Measurements from ENCODE around the gene LILRB2. TPM values are rescaled to one million over a fixed set of nuclear protein-coding genes. Genes with fewer than 3 reads are reported as not detected.
"Not testable (repeated sequence)": the region's sequence is repeated elsewhere in the genome, so short reads cannot be mapped to it uniquely, and the experiment has no call there.

Gene LILRB2
- total RNA-seq, 2 donors from 2014 or later = not detected

DNA sequence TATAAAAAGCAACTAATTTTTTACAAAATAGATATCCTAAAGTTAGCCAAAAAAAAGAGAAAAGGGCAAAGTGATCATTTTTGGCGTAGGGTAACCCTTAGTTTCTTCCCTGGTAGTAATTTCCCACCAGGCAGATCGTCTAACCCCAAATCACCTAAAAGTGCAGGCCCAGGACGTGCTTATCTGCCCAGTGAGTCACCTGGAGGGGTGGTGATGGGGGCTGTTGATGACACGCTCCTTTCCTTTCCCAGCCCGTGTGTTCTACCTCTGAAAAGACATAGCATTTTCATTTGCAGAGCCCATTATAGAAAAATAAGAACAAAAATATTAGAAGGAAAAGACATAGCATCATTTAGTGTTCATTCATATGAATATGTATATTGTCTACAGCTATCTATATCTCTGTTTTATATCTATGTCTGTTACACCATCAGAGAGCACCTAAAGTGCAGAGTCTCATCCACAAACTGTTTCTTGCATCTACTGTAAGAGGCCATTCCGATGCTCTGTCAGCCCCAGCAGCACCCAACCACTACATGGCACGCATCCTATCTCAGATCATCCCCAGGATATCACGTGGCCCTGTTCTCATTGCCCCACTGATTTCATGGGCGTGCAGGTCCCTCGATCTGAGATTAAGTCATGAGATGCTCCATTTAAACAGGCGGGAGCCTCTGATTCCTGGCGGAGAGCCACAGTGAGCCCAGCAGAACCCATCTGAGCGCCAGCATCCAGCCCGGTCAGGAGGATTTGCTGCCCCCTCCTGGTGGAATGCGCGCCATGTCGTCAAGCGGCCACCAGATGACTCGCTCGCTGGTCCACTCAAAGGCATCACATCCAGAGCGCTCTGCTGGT, 49.6 kb downstream of the LILRB2 start:
- H3K9ac ChIP-seq (ENCODE audit: extremely low read depth, low read length, poor library complexity, severe bottlenecking) = no peak overlapping the region
- peaks cover 9% of the 10 kb centered on the region for H3K9me3 ChIP-seq (ENCODE audit: control insufficient read depth, low read length)
- Mint-ChIP-seq H3K36me3 (ENCODE audit: low read depth) (no peaks in the 10 kb centered on the region), H3K9me3 (peaks cover 24% of the 10 kb centered on the region), H3K27ac (no peak overlapping the region), H3K27me3 (ENCODE audit: insufficient read depth) (peaks cover 66% of the 10 kb centered on the region), H3K4me1 (no peaks in the 10 kb centered on the region), H3K4me3 (no peak overlapping the region)
- peaks cover 36% of the 10 kb centered on the region for H3K27me3 ChIP-seq (ENCODE audit: control insufficient read depth, insufficient read depth, low read length, poor library complexity, severe bottlenecking)
- DNase-seq = peak; percentile 99
- WGBS, 2 experiments (ENCODE audit: insufficient coverage in 1 of 2, insufficient read length in 1 of 2) = 23 to 27% methylated on average over 17 to 20 of the region's 21 CpGs
- H3K4me1 ChIP-seq (ENCODE audit: control insufficient read depth, insufficient read depth, low read length) = no peaks in the 10 kb centered on the region
- no peaks in the 10 kb centered on the region for H3K36me3 ChIP-seq (ENCODE audit: control insufficient read depth, insufficient read depth, low read length)
- no peak overlapping the region for H3K4me3 ChIP-seq (ENCODE audit: low read length)
- H3K27ac ChIP-seq (ENCODE audit: low read depth, low read length) = no peak overlapping the region
- TF ChIP-seq, protein P1, sequence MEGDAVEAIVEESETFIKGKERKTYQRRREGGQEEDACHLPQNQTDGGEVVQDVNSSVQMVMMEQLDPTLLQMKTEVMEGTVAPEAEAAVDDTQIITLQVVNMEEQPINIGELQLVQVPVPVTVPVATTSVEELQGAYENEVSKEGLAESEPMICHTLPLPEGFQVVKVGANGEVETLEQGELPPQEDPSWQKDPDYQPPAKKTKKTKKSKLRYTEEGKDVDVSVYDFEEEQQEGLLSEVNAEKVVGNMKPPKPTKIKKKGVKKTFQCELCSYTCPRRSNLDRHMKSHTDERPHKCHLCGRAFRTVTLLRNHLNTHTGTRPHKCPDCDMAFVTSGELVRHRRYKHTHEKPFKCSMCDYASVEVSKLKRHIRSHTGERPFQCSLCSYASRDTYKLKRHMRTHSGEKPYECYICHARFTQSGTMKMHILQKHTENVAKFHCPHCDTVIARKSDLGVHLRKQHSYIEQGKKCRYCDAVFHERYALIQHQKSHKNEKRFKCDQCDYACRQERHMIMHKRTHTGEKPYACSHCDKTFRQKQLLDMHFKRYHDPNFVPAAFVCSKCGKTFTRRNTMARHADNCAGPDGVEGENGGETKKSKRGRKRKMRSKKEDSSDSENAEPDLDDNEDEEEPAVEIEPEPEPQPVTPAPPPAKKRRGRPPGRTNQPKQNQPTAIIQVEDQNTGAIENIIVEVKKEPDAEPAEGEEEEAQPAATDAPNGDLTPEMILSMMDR (conservative IDR thresholded peaks at IDR 0.05) = peak; percentile 100

DNA sequence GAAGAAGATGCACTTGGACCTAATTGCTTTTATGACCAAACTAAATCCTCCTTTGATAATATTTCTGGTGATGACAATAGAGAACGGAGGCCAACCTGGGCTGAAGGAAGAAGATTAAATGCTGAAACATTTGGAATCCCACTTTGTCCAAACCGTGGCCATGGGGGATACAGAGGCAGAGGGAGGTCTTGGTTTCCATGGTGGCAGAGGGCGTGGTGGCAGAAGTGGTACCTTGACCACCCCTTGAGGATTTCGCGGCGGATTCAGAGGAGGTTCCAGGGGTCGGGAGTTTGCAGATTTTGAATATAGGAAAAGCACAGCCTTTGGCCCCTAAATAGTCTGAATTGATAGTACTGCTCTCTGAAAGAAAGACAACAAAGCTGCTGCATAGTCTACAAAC, 50.9 kb downstream of the LILRB2 start:
- no peaks in the 10 kb centered on the region for H3K4me1 ChIP-seq (ENCODE audit: control insufficient read depth, insufficient read depth, low read length)
- Mint-ChIP-seq H3K4me3 (no peak overlapping the region), H3K4me1 (no peaks in the 10 kb centered on the region), H3K27me3 (ENCODE audit: insufficient read depth) (peaks cover 58% of the 10 kb centered on the region), H3K36me3 (ENCODE audit: low read depth) (no peaks in the 10 kb centered on the region), H3K9me3 (peaks cover 23% of the 10 kb centered on the region), H3K27ac (no peak overlapping the region)
- no peak overlapping the region for H3K4me3 ChIP-seq (ENCODE audit: low read length)
- no peak overlapping the region for H3K9ac ChIP-seq (ENCODE audit: extremely low read depth, low read length, poor library complexity, severe bottlenecking)
- peaks cover 9% of the 10 kb centered on the region for H3K9me3 ChIP-seq (ENCODE audit: control insufficient read depth, low read length)
- TF ChIP-seq, protein P1 (conservative IDR thresholded peaks at IDR 0.05) = no peak
- H3K27me3 ChIP-seq (ENCODE audit: control insufficient read depth, insufficient read depth, low read length, poor library complexity, severe bottlenecking) = peaks cover 23% of the 10 kb centered on the region
- no peak for DNase-seq
- WGBS, 2 experiments (ENCODE audit: insufficient coverage in 1 of 2, insufficient read length in 1 of 2) = 83 to 100% methylated on average over 5 to 7 of the region's 7 CpGs
- H3K27ac ChIP-seq (ENCODE audit: low read depth, low read length) = no peak overlapping the region
- no peaks in the 10 kb centered on the region for H3K36me3 ChIP-seq (ENCODE audit: control insufficient read depth, insufficient read depth, low read length)

DNA sequence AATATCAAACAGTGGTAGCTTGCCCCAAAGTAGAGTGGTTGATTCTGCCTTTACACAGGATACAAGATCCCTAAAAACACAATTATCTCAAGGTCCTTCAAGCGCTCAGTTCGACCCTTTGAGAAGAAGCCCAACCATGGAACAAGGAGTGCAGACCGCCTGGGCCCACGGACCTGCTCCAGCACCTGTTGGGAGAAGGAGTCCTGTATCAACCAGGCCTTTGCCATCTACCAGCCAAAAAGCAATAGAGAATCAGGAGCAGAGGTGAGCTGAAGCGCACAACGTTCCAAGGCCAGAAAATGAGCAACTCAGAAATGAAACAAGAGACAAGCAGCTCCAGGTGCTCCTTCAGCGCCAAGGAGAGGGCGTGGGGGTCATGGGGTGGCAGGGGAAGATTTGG, 51.8 kb downstream of the LILRB2 start:
- Histone ChIP-seq H3K27ac (ENCODE audit: low read depth, low read length) (no peak overlapping the region), H3K9ac (ENCODE audit: extremely low read depth, low read length, poor library complexity, severe bottlenecking) (no peak overlapping the region), H3K4me3 (ENCODE audit: low read length) (no peak overlapping the region), H3K9me3 (ENCODE audit: control insufficient read depth, low read length) (peaks cover 5% of the 10 kb centered on the region), H3K36me3 (ENCODE audit: control insufficient read depth, insufficient read depth, low read length) (no peaks in the 10 kb centered on the region), H3K4me1 (ENCODE audit: control insufficient read depth, insufficient read depth, low read length) (no peaks in the 10 kb centered on the region), H3K27me3 (ENCODE audit: control insufficient read depth, insufficient read depth, low read length, poor library complexity, severe bottlenecking) (peaks cover 15% of the 10 kb centered on the region)
- Mint-ChIP-seq H3K9me3 (peaks cover 20% of the 10 kb centered on the region), H3K27me3 (ENCODE audit: insufficient read depth) (peaks cover 53% of the 10 kb centered on the region), H3K27ac (no peak overlapping the region), H3K36me3 (ENCODE audit: low read depth) (no peaks in the 10 kb centered on the region), H3K4me3 (no peak overlapping the region), H3K4me1 (no peaks in the 10 kb centered on the region)
- no peak for DNase-seq
- 88 to 95% methylated on average over 6 to 8 of the region's 8 CpGs for WGBS, 2 experiments (ENCODE audit: insufficient coverage in 1 of 2, insufficient read length in 1 of 2)
- TF ChIP-seq, protein P1 (conservative IDR thresholded peaks at IDR 0.05) = no peak

DNA sequence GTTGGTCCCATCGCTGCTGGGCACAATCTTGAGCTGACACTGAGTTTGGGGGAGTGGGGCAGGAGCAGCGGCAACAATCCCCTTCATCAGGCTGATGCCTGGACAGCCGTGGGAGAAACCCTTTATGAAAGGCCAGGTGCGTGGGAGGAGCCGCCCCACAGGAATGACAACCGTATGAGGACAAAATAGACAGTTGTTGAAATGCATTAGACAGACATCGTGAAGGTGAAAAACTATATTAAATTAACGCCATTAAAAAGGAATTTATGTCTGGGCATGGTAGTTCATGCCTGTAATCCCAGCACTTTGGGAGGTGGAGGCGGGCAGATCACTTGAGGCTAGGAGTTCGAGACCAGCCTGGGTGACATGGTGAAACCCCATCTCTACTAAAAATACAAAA, 56.3 kb downstream of the LILRB2 start:
- H3K9ac ChIP-seq (ENCODE audit: extremely low read depth, low read length, poor library complexity, severe bottlenecking); H3K27me3 ChIP-seq (ENCODE audit: control insufficient read depth, insufficient read depth, low read length, poor library complexity, severe bottlenecking); H3K4me1 Mint-ChIP-seq; H3K4me3 Mint-ChIP-seq; DNase-seq; H3K4me3 ChIP-seq (ENCODE audit: low read length); H3K27ac Mint-ChIP-seq; H3K4me1 ChIP-seq (ENCODE audit: control insufficient read depth, insufficient read depth, low read length); H3K27ac ChIP-seq (ENCODE audit: low read depth, low read length); H3K36me3 Mint-ChIP-seq (ENCODE audit: low read depth); H3K9me3 ChIP-seq (ENCODE audit: control insufficient read depth, low read length); H3K36me3 ChIP-seq (ENCODE audit: control insufficient read depth, insufficient read depth, low read length): not testable (repeated sequence)
- H3K9me3 Mint-ChIP-seq = peaks cover 20% of the 10 kb centered on the region
- WGBS, 2 experiments (ENCODE audit: insufficient coverage in 1 of 2, insufficient read length in 1 of 2) = 87 to 92% methylated on average over 5 to 9 of the region's 10 CpGs
- peaks cover 27% of the 10 kb centered on the region for H3K27me3 Mint-ChIP-seq (ENCODE audit: insufficient read depth)

DNA sequence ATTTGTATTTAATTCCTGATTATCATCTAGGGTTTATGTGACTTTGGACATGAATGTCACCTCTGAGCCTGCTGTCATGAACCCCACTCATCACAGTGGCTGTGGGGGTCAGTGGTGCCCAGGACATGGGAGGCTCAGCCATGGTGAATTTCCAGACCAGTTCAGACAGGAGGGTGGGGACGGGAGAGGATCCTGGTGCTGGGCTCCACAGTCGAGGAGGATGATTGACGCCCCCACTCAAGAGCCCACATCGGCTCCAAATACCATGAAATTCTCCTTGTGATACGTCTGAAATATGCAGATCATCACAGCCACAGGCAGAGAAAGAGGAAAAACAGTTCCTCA, 57.0 kb downstream of the LILRB2 start:
- not testable (repeated sequence) for H3K36me3 Mint-ChIP-seq (ENCODE audit: low read depth); DNase-seq; H3K4me1 ChIP-seq (ENCODE audit: control insufficient read depth, insufficient read depth, low read length); H3K4me1 Mint-ChIP-seq; H3K4me3 Mint-ChIP-seq; H3K9me3 ChIP-seq (ENCODE audit: control insufficient read depth, low read length); H3K36me3 ChIP-seq (ENCODE audit: control insufficient read depth, insufficient read depth, low read length); H3K27me3 ChIP-seq (ENCODE audit: control insufficient read depth, insufficient read depth, low read length, poor library complexity, severe bottlenecking); H3K27ac Mint-ChIP-seq; H3K4me3 ChIP-seq (ENCODE audit: low read length); H3K9ac ChIP-seq (ENCODE audit: extremely low read depth, low read length, poor library complexity, severe bottlenecking); H3K27ac ChIP-seq (ENCODE audit: low read depth, low read length)
- whole genome bisulfite sequencing, 2 experiments (ENCODE audit: insufficient coverage in 1 of 2, insufficient read length in 1 of 2) = 85% methylated on average over 5 of the region's 5 CpGs; no CpG with 5 or more reads in 1 of the 2 experiments
- H3K9me3 Mint-ChIP-seq = peaks cover 15% of the 10 kb centered on the region
- peaks cover 24% of the 10 kb centered on the region for H3K27me3 Mint-ChIP-seq (ENCODE audit: insufficient read depth)
